NCI-H1930 (cell line): ENCODE results near the gene PYGB.

Experiments used
- DNase-seq, 2 experiments: peaks; one replicate each; lab custom pipeline; 2025; lab: John Stamatoyannopoulos, UW

PYGB gene

GRCh38 chr20:25216199-25216945 is 31.5 kb upstream of the PYGB start:
- no peak for DNase-seq

GRCh38 chr20:25217161-25218108 is 30.4 kb upstream of the PYGB start:
- no peak for DNase-seq

DNA sequence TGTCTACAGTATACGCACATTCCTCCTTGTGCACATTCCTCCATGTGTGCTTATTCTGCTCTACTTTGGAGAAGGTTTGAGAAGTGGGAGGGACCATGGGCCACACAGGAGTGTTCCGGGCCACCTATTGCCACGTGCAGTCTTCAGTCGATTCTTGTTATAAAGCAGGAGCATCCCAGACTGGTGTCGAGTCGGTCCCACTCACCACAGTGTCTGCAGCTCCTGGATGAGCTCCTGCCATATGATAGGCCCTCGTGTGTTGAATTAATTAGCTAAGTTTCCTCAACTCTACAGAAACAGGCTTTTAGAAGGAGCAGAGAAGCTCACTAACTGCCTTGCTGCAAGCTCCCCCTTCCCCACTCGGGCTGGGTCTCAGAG is 29.8 kb upstream of the PYGB start:
- DNase-seq = no peak

DNA sequence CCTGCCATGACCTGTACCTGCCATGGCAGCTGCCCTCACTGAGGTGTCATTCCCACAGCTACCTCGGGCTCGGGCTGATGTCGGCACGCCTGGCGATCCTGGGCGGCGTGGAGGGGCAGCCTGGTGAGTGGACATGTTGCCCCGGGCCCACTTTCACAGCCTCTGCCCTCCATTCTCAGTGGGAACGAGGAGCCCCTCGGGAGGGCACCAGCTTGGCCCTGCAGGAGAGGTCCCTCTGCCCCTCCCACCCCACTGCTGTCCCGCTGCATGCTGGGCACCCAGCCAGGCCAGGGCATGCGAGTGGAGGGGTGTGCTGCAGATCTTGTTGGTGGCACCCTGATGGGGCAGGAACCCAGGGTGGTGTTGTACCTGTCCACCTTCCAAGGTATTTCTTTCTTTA is 29.4 kb upstream of the PYGB start:
- no peak for DNase-seq

GRCh38 chr20:25219365-25219764 is 28.5 kb upstream of the PYGB start:
- no peak for DNase-seq

DNA sequence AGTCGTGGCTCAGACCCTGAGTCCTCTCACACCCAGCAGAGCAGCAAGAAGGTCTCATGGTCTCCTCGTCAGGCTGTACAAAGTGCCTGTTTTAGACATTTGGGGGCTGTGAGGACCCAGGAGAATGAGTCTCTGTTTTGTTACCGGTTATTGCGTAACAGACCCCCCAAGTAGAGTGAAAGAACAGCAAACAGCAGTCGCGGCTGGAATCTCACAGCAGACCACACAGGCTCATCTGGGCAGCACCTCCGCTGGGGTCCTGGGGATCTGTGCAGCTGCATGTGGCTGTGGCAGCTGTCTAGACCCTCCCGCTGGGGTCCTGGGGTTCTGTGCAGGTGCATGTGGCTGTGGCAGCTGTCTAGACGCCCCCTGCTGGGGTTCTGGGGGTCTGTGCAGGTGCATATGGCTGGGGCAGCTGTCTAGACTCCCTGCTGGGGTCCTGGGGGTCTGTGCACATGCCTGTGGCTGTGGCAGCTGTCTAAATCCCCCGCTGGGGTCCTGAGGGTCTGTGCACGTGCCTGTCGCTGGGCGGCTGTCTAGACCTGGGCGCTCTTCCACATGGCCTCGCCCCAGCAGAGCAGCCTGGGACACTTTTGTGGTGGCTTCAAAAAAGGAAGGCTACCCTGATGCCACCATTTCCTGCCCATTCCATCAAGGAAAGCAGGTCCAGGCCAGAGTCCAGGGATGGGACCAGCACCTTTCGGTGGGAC is 27.7 kb upstream of the PYGB start:
- DNase-seq = no peak

DNA sequence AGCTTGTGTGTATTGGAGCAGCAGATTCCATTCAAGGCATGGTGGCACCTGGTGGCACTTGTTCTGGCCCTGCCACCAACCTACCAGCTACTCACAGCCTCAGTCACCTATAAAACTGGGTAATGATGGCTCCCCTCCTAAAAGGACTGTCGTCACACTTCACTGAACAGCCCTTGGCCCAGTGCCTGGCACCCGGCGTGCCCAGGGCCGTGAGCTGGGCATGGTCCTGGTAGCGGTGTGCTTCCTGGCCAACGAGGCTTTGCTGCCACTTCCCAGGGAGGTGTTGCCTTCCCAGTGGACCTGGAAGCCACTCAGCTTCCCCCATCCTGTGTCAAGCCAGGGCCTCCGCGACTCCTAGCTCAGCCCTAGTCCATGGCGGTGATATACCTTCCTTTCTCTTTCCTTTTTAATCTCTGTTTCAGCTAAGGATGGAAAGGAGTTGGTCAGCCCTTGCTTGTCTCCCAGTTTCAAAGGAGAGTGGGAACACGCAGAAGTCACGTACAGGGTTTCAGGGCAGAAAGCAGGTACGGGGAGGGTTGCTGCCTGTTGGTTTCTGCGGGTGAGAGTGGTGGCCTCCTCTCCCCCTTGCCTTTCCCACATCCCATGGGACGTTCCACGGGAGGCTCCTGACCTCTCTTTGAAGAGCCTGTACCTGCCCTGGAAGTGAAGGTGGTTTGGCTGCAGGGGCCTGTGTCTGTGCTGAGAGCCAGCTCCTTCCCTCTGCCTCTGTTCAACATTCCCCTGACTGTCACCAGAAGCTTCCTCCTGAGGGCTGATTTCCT is 26.9 kb upstream of the PYGB start:
- no peak for DNase-seq

GRCh38 chr20:25221592-25222460 is 26.1 kb upstream of the PYGB start:
- DNase-seq = no peak

DNA sequence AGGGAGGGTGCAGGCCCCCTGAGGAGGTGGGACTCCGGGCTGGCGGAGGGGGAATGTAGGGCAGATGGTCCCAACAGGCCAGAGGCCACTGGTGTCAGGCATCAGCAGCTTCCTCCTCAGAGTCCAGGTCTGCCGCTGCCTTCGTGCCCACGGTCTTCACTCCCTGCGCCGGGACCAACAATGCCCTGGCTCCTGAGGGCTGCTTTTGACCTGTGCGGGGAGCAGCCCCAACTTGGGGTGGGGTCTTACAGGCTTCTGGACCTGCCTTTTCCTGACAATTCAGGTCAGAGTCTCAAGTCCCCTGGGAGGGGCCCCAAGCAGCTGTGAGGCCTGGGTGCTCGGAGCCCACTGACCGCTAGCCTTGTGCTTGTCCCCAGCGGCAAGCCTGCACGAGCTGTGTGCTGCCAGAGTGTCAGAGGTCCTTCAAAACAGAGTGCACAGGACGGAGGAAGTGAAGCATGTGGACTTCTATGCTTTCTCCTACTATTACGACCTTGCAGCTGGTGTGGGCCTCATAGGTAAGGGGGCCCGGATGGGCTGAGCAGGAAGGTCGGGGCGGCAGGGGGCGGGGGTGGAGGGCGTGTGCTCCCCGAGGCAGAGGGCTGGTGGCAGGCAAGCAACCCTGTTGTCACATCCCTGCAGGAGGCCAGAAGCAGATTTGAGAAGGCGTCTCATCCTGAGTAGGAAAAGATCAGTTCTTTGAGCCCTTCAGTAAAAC is 25.3 kb upstream of the PYGB start:
- DNase-seq = no peak

- no peak for DNase-seq
Measured at GRCh38 chr20:25223179-25223661, 24.7 kb upstream of the PYGB start.

DNA sequence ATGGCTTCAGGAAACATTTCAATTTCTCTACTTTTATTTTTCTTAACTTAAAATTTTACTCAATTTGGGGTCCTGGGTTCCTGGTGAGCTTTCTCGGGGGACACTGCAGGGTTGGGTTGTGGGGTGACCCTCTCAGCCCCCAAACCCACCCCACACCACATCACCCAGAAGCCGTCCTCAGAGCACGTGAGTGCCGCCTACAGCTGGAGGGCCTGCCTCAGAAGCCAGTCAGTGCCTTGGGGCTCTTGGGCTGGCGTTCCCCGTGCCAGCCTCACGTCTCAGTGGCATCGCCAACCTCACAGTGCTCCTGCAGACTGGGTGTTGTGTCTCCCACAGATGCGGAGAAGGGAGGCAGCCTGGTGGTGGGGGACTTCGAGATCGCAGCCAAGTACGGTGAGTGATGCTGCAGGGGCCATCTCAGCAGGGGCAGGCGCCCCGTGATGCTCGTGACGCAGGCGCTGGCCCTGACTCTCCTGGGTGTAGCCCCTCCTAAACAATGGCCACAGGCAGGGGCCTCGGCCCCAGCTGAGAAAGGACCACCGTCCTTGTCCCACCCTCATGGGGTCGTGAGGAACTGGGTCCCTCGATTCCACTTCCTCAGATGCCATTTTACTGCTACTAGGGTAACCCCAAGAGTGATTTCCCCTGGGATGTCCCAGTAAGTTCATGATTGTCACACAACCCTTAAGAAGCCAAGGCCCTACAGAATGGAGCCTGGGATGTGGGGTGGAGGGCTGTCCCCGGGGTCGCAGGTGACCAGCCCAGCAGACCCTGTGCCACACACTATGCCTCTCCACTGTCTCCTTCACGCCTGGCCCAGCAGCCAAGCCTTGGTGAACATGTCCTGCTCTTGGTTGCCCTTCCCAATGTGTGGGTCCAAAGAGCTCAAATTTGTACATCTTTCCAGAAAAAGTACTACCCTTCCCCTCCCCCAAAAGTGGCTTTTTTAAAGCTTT is 23.8 kb upstream of the PYGB start:
- DNase-seq = no peak

- DNase-seq = no peak
Measured at GRCh38 chr20:25224941-25225340, 22.9 kb upstream of the PYGB start.

DNA sequence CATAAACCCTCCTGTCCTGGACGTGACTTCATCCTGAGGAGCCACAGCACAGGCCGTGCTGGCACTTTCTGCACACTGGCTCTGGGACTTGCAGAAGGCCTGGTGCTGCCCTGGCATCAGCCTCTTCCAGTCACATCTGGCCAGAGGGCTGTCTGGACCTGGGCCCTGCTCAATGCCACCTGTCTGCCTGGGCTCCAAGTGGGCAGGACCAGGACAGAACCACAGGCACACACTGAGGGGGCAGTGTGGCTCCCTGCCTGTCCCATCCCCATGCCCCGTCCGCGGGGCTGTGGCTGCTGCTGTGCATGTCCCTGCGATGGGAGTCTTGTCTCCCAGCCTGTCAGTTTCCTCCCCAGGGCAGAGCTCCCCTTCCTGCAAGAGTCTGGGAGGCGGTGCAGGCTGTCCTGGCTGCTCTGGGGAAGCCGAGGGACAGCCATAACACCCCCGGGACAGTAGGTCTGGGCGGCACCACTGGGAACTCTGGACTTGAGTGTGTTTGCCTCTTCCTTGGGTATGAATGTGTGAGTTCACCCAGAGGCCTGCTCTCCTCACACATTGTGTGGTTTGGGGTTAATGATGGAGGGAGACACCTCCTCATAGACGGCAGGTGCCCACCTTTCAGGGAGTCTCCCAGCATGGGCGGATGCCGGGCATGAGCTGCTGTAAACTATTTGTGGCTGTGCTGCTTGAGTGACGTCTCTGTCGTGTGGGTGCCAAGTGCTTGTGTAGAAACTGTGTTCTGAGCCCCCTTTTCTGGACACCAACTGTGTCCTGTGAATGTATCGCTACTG is 22.0 kb upstream of the PYGB start:
- no peak for DNase-seq

DNA sequence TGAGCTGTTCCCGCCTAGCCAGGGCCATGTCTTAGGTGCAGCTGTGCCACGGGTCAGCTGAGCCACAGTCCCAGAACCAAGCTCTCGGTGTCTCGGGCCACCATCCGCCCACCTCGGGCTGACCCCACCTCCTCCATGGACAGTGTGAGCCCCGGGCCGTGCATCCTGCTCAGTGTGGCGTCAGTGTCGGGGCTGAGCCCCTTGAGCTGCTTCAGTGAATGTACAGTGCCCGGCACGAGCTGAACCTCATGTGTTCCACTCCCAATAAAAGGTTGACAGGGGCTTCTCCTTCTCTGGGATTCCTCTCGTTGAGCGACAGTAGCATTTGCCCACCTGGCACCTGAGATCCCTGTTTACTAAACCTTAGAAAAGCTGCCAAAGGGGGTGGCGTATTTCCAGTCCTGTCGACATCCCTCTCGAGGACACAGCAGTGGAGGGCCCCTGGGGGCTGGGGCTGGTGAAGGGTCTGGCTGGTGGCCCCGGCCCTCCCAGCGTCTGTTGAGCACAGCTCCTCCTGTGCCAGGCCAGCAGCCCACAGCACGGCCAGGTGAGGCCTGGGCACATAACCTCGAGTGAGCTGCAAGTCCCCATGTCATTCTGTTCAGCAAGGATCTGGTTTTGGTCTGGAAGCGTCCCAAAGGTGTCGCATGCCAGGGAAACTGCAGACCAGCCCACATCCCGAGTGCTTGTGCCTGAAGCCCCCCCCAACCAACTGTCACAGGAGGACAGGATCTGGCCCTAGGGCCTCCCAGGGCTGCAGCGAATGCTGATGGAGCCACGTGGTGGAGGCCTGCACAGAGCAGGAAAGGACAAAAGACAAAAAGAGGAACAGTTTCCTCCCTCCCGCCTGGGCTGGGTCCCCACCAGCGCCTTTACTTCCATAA is 21.2 kb upstream of the PYGB start:
- DNase-seq = no peak

DNA sequence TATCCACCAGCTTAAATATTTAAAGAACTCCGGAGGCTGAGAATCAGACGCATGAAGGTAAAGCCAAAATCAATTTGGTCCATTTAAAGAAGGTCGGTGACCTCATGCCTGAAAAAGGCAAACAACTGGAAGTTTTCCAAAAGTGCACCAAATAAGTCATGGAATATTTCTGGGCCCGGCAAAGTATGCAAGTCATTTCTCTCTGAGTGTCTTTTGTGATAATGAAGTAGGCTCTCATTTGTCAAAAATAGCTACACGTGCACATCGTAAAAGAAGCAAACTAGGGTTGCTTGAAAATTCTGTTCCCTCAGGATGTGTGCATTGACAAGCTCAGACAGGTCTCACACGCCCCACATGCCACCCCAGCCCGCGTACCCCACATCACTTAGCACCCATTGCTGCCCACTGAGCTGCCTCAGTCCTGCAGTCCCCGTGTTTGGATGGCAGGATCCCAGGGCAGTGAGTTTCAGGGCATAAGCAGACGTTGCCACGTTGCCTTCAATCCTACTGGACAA is 20.5 kb upstream of the PYGB start:
- DNase-seq = no peak

GRCh38 chr20:25229486-25230165 is 18.3 kb upstream of the PYGB start:
- no peak for DNase-seq
